HG03103 (cell line): ENCODE measurements around the gene CENPQ.
A peak's percentile ranks its signal among the peaks of the same experiment; 100 is the strongest.

Experiments used
- ATAC-seq: cut with Tn5 transposase; IDR thresholded peaks from one replicate; pipeline ENCODE4 v1.9.1; 2021; ENCODE audit warnings: low read depth; ENCODE audit not compliant: unreplicated experiment

Gene CENPQ

GRCh38 chr6:49499623-49500022 is 36.5 kb downstream of the CENPQ start, which contains the start of gene GLYATL3:
Gene GLYATL3 (plus strand): TSS chr6:49499923. CDS start chr6:49511991, 12,068 bp downstream.
- ATAC-seq: no peak

- no peak for ATAC-seq
Observed at GRCh38 chr6:49504666-49505065, 41.5 kb downstream of the CENPQ start.

- ATAC-seq: no peak
Observed at GRCh38 chr6:49506569-49507111, 43.5 kb downstream of the CENPQ start.

GRCh38 chr6:49509342-49509741 is 46.2 kb downstream of the CENPQ start:
- ATAC-seq: no peak

GRCh38 chr6:49513153-49513989 is 50.2 kb downstream of the CENPQ start:
- ATAC-seq: no peak

GRCh38 chr6:49514571-49515484 is 51.7 kb downstream of the CENPQ start:
- no peak for ATAC-seq

GRCh38 chr6:49515485-49516146 is 52.4 kb downstream of the CENPQ start:
- ATAC-seq: no peak

GRCh38 chr6:49516147-49516505 is 53.0 kb downstream of the CENPQ start:
- ATAC-seq: no peak

GRCh38 chr6:49517919-49518318 is 54.7 kb downstream of the CENPQ start:
- ATAC-seq: no peak

- peak; percentile 91 for ATAC-seq
Observed at GRCh38 chr6:49519660-49520059, 56.5 kb downstream of the CENPQ start.

GRCh38 chr6:49522710-49523593 is 59.8 kb downstream of the CENPQ start:
- no peak for ATAC-seq

GRCh38 chr6:49523901-49524300 is 60.7 kb downstream of the CENPQ start:
- no peak for ATAC-seq

GRCh38 chr6:49524541-49524940 is 61.4 kb downstream of the CENPQ start:
- no peak for ATAC-seq

GRCh38 chr6:49526598-49526997 is 63.4 kb downstream of the CENPQ start:
- ATAC-seq: no peak

GRCh38 chr6:49527320-49527719 is 64.2 kb downstream of the CENPQ start:
- ATAC-seq: no peak

GRCh38 chr6:49528571-49528970 is 65.4 kb downstream of the CENPQ start:
- ATAC-seq: no peak

GRCh38 chr6:49530141-49530776 is 67.1 kb downstream of the CENPQ start:
- no peak for ATAC-seq

GRCh38 chr6:49531774-49532569 is 68.8 kb downstream of the CENPQ start:
- peak; percentile 94 for ATAC-seq
